Bronchial smooth muscle cell (primary cell): Measurements from ENCODE around the gene PMM2. TPM values are rescaled to one million over a fixed set of nuclear protein-coding genes. Genes with fewer than 3 reads are reported as not detected.

ENCODE experiments used
- total RNA-seq: library from RNA; depleted of rRNA; stranded (reverse); fragments of >200 nt; gene quantifications from 2 replicates; pipeline ENCODE4 v1.2.1, GENCODE V29; 2014

The PMM2 gene
- total RNA-seq = 17.3 and 18.5 TPM in 2 replicates

GRCh38 chr16:8797364-8798173, at the start of gene PMM2, which contains the start of gene TMEM186:
Gene PMM2, plus strand, starts transcription at chr16:8797839. Its CDS starts 44 bp downstream, at chr16:8797883.
Gene TMEM186, minus strand, starts transcription at chr16:8797639. Its CDS starts 25 bp downstream, at chr16:8797614.

GRCh38 chr16:8868416-8869211, 71.0 kb downstream of the PMM2 start, which contains the start of gene CARHSP1:
Gene CARHSP1, minus strand, starts transcription at chr16:8869006. Its CDS starts 9,678 bp downstream, at chr16:8859328.

GRCh38 chr16:8882041-8882617, 84.5 kb downstream of the PMM2 start, which contains the start of gene LITAFD:
Gene LITAFD, plus strand, starts transcription at chr16:8882351. Its CDS starts 2,005 bp downstream, at chr16:8884356.

Other genes with a start within 250 kb of the PMM2 start
- not detected in 2 replicates for gene TMEM114, start 207.3 kb upstream of the PMM2 start, total RNA-seq
- gene METTL22, start 176.1 kb upstream of the PMM2 start, total RNA-seq = 20.8 and 28.6 TPM in 2 replicates
- 2.6 and 2.7 TPM in 2 replicates for gene ABAT, start 123.2 kb upstream of the PMM2 start, total RNA-seq
- gene TMEM186, start 200 bp upstream of the PMM2 start, total RNA-seq = 4.6 and 5.8 TPM in 2 replicates
- gene CARHSP1, start 71.2 kb downstream of the PMM2 start, total RNA-seq = 122 and 225 TPM in 2 replicates
- gene LITAFD, start 84.5 kb downstream of the PMM2 start, total RNA-seq = not detected in 2 replicates
- 31.4 and 33.7 TPM in 2 replicates for gene USP7, start 166.1 kb downstream of the PMM2 start, total RNA-seq